Measurements from ENCODE around the gene TRPM6.

The TRPM6 gene

GRCh38 chr9:74887041-74887980, at the start of gene TRPM6:
TSS of gene TRPM6 (minus strand) at chr9:74887921. CDS start at chr9:74887856, 65 bp downstream.
- TF ChIP-seq CTCF (IDR thresholded peaks at IDR 0.05): no peak

GRCh38 chr9:74935008-74935407, 47.3 kb upstream of the TRPM6 start:
- TF ChIP-seq CTCF (IDR thresholded peaks at IDR 0.05): no peak

GRCh38 chr9:74921737-74922136, 34.0 kb upstream of the TRPM6 start:
- TF ChIP-seq CTCF (IDR thresholded peaks at IDR 0.05): no peak

GRCh38 chr9:74920944-74921626, 33.4 kb upstream of the TRPM6 start:
- no peak for TF ChIP-seq CTCF (IDR thresholded peaks at IDR 0.05)

- TF ChIP-seq CTCF (IDR thresholded peaks at IDR 0.05): no peak
Measured at GRCh38 chr9:74910036-74910435, 22.3 kb upstream of the TRPM6 start.

- TF ChIP-seq CTCF (IDR thresholded peaks at IDR 0.05): no peak
Measured at GRCh38 chr9:74908665-74909064, 20.9 kb upstream of the TRPM6 start.

GRCh38 chr9:74907085-74907484, 19.4 kb upstream of the TRPM6 start:
- TF ChIP-seq CTCF (IDR thresholded peaks at IDR 0.05): no peak
